WERI-Rb-1 (cell line): ENCODE measurements around the gene SIK3.
"Not testable (repeated sequence)": the region's sequence is repeated elsewhere in the genome, so short reads cannot be mapped to it uniquely, and the experiment has no call there.

Experiments
- DNase-seq: peaks from one replicate; pipeline ENCODE4 v3.0.0-alpha.2; 2020
- H3K27ac ChIP-seq: fragments of 250-450 bp; sonication (Bioruptor Pico); 2 replicates; pipeline ENCODE4 v1.5.1; 2020; ENCODE audit warnings: mild to moderate bottlenecking, moderate library complexity
- H3K27me3 ChIP-seq: fragments of 250-450 bp; sonication (Bioruptor Pico); 2 replicates; pipeline ENCODE4 v1.5.1; 2021; ENCODE audit warnings: mild to moderate bottlenecking, low read depth, moderate library complexity; ENCODE audit not compliant: insufficient read depth, severe bottlenecking
- H3K36me3 ChIP-seq: fragments of 250-450 bp; sonication (Bioruptor Pico); 2 replicates; pipeline ENCODE4 v1.5.1; 2020; ENCODE audit warnings: mild to moderate bottlenecking, moderate library complexity
- H3K4me3 ChIP-seq: 2 replicates; pipeline ENCODE4 v1.5.1; 2011; ENCODE audit warnings: low read depth, mild to moderate bottlenecking, control low read depth, low read length
- H3K9me3 ChIP-seq: fragments of 250-450 bp; sonication (Bioruptor Pico); 2 replicates; pipeline ENCODE4 v1.5.1; 2021; ENCODE audit warnings: mild to moderate bottlenecking, moderate library complexity; ENCODE audit not compliant: severe bottlenecking
- TF ChIP-seq, protein P1 (sequence below): IDR thresholded peaks from 2 replicates; pipeline ENCODE4 v1.5.1; 2011; ENCODE audit warnings: low read depth, mild to moderate bottlenecking, control low read depth, inconsistent platforms, low read length

Gene SIK3

DNA sequence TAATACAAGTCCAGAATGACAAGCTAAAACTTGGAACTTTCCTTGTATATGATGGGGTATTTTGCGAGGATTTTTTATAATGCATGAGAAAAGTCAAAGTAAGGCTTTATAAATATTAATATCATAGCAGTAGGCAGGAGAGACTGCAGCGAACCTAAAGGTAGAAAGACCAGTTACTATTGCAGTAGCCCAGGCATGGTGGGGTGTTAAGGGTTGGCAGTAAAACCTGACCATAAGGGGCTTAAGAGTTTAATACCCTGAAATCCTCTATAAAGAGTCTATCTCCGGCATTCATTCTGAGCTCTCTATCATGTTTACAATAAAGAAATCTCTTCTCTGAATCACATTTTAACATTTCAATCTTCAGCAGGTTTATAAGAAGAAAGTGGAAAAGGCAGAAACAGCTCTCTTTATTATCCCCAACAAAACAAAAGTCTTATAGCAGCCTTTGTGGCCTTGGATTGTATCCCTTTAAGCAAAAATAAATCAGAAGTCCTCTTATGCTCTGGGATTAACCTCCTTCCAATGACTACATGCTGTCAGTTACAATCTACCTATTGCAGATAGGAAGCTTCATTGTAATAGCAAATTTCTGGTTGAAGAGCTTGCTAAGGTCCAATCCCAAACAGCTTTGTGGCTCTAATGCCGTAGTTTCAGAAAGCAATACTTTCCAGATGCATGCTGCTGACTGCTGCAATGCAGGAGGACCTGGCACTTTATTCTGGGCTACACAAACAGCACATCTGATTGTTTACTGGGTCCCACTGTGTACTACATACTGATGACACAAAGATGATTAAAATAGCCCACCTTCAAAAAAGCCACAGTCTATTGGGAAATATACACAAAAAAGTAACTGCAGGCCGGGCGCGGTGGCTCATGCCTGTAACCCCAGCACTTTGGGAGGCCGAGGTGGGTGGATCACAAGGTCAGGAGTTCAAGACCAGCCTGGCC, 45.8 kb downstream of the SIK3 start:
- Histone ChIP-seq H3K9me3 (no peaks in the 10 kb centered on the region), H3K27me3 (no peaks in the 10 kb centered on the region), H3K36me3 (no peaks in the 10 kb centered on the region), H3K4me3 (peak overlapping the region; percentile 43), H3K27ac (peak overlapping the region; percentile 88)
- DNase-seq: peak; percentile 63
- TF ChIP-seq, protein P1, sequence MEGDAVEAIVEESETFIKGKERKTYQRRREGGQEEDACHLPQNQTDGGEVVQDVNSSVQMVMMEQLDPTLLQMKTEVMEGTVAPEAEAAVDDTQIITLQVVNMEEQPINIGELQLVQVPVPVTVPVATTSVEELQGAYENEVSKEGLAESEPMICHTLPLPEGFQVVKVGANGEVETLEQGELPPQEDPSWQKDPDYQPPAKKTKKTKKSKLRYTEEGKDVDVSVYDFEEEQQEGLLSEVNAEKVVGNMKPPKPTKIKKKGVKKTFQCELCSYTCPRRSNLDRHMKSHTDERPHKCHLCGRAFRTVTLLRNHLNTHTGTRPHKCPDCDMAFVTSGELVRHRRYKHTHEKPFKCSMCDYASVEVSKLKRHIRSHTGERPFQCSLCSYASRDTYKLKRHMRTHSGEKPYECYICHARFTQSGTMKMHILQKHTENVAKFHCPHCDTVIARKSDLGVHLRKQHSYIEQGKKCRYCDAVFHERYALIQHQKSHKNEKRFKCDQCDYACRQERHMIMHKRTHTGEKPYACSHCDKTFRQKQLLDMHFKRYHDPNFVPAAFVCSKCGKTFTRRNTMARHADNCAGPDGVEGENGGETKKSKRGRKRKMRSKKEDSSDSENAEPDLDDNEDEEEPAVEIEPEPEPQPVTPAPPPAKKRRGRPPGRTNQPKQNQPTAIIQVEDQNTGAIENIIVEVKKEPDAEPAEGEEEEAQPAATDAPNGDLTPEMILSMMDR: no peak

DNA sequence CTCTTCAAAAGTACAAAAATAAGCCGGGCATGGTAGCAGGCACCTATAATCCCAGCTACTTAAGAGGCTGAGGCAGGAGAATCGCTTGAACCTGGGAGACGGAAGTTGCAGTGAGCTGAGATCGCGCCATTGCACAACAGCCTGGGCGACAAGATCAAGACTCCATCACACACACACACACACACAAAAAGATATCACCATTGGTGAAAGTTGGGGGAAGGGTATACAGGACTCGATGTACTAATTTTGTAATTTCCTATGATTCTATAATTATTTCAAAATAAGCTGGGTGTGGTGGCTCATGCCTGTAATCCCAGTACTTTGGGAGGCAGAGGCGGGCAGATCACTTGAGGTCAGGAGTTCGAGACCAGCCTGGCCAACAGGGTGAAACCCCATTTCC, 48.1 kb downstream of the SIK3 start:
- H3K27ac ChIP-seq, DNase-seq, H3K9me3 ChIP-seq, H3K36me3 ChIP-seq, H3K4me3 ChIP-seq, H3K27me3 ChIP-seq: not testable (repeated sequence)

DNA sequence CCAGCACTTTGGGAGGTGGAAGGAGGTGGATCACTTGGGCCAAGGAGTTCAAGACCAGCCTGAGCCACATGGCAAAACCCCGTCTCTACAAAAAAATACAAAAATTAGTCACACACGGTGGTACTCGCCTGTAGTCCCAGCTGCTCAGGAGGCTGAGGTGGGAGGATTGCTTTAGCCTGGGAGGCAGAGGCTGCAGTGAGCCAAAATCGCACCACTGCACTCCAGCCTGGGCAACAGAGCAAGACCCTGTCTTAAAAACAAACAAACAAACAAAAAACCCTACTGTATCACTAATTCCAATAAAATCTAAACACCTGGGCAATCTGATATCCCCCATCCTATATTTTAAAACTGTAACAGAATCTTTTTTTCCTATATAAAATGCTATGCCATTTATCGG, 51.6 kb downstream of the SIK3 start:
- H3K27ac ChIP-seq, DNase-seq, H3K27me3 ChIP-seq, H3K9me3 ChIP-seq, H3K4me3 ChIP-seq, H3K36me3 ChIP-seq: not testable (repeated sequence)

DNA sequence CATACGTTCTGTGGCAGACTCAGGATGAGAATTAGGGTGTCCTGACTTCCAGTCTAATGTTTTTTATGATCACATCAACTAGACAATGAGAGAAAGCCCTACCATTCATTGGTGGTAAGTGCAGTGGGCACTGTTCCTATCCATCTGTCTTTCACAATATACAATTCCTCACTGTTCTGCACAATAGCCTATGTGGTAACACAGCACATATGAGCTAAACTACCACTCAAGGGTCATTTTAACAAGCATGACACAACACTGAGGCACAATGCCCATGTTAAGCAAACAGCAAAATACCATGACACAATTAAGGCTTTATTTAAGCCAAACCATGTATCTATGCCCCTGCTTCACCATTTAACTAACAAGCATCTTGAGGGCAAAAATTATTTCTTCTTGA, 52.3 kb downstream of the SIK3 start:
- no peaks in the 10 kb centered on the region for H3K9me3 ChIP-seq
- H3K27me3 ChIP-seq: no peaks in the 10 kb centered on the region
- no peak overlapping the region for H3K27ac ChIP-seq
- H3K4me3 ChIP-seq: no peak overlapping the region
- TF ChIP-seq, protein P1: no peak
- no peaks in the 10 kb centered on the region for H3K36me3 ChIP-seq
- no peak for DNase-seq

DNA sequence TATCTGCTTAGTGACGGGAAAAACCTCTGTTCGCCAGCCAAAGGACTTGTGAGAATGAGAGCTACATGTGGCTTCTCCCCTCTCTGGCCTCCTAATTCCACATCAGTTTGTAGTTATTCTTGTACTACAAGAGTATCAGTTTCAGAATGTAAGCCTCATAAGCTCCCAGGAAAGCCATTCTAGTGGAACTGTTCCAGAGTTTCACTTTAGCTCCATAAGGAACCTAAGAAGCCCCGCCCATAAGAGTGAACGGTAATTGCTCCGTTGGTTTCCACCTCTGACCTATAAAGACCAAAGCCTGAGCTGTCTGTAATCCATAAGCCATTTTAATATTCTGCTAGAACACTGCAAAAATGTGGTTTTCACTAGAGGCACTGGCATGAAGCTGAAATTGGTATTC, 53.0 kb downstream of the SIK3 start:
- TF ChIP-seq, protein P1: no peak
- peak; percentile 53 for DNase-seq

DNA sequence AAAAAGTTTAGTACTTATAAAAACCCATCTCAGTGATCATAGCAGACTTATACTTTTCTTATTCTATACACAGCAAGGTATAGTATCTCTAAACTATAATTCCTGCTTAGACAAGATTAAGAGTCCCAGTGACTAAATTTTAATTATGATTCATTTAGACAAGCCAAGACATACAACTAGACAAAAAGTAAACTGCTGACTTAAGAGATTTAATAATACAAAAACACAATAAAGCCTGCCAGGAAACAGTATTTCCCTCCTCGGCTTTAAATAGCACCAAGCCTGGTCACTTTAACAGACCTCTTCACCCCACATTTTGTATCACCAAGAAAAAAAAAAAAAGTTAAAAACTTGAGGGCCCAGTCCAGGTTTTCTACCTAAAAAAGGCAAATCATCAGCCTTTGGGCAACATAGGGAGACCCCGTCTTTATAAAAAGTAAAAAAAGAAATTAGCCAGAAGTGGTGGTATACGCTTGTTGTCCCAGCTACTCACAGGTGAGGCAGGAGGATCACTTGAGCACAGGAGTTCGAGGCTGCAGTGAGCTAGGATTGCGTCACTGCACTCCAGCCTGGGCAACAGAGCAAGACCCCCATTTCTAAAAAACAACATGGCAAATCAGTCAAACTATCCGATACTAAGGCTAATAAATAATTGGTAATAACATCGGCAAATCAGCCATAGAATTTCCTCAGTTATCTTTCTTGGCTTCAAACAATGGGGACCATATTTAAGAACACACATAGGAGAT, 53.8 kb downstream of the SIK3 start:
- Histone ChIP-seq H3K27ac (no peak overlapping the region), H3K9me3 (no peaks in the 10 kb centered on the region), H3K4me3 (no peak overlapping the region), H3K27me3 (no peaks in the 10 kb centered on the region), H3K36me3 (no peaks in the 10 kb centered on the region)
- TF ChIP-seq, protein P1: no peak
- DNase-seq: no peak

More for the DNA sequence above, 53.0 kb downstream of the SIK3 start:
- no peak overlapping the region for H3K4me3 ChIP-seq
- no peaks in the 10 kb centered on the region for H3K9me3 ChIP-seq
- H3K27ac ChIP-seq: no peak overlapping the region
- no peaks in the 10 kb centered on the region for H3K36me3 ChIP-seq
- H3K27me3 ChIP-seq: no peaks in the 10 kb centered on the region
